GM12864 (cell line): ENCODE results near the gene SH3PXD2A.

Source experiments
- DNase-seq: peaks from one replicate; pipeline ENCODE4 v3.0.0-alpha.2; 2011; ENCODE audit warnings: low read depth
- H3K4me3 ChIP-seq: 2 replicates; pipeline ENCODE4 v1.5.1; 2011; ENCODE audit warnings: mild to moderate bottlenecking, low read depth, low read length, control low read depth
- CTCF ChIP-seq: IDR thresholded peaks from 2 replicates; pipeline ENCODE4 v1.5.1; 2011; ENCODE audit warnings: low read depth, mild to moderate bottlenecking, moderate library complexity, low read length, control low read depth, inconsistent platforms; ENCODE audit errors: missing control alignments

The SH3PXD2A gene

GRCh38 chr10:103592186-103593021 is 263.0 kb downstream of the SH3PXD2A start:
- no peak overlapping the region for H3K4me3 ChIP-seq
- no peak for DNase-seq
- TF ChIP-seq CTCF = peak; percentile 93

GRCh38 chr10:103590744-103591291 is 264.6 kb downstream of the SH3PXD2A start:
- no peak overlapping the region for H3K4me3 ChIP-seq
- DNase-seq = no peak
- TF ChIP-seq CTCF = no peak

- DNase-seq = no peak
- TF ChIP-seq CTCF = no peak
- H3K4me3 ChIP-seq = no peak overlapping the region
These were observed 265.3 kb downstream of the SH3PXD2A start for GRCh38 chr10:103590060-103590459.

GRCh38 chr10:103589074-103589630 is 266.2 kb downstream of the SH3PXD2A start:
- no peak for DNase-seq
- no peak for TF ChIP-seq CTCF
- no peak overlapping the region for H3K4me3 ChIP-seq

GRCh38 chr10:103587073-103587472 is 268.3 kb downstream of the SH3PXD2A start:
- H3K4me3 ChIP-seq = no peak overlapping the region
- no peak for TF ChIP-seq CTCF
- no peak for DNase-seq

GRCh38 chr10:103585011-103585405 is 270.4 kb downstream of the SH3PXD2A start:
- DNase-seq = no peak
- no peak for TF ChIP-seq CTCF
- H3K4me3 ChIP-seq = peak overlapping the region; percentile 55; the same call in 1 of the 2 replicates
